GM18511 (cell line): ENCODE data around the gene RMI2.

Experiments
- ATAC-seq: cut with Tn5 transposase; IDR thresholded peaks from one replicate; pipeline ENCODE4 v1.9.1; 2021; ENCODE audit warnings: mild to moderate bottlenecking, moderate library complexity; ENCODE audit not compliant: unreplicated experiment

The RMI2 gene

DNA sequence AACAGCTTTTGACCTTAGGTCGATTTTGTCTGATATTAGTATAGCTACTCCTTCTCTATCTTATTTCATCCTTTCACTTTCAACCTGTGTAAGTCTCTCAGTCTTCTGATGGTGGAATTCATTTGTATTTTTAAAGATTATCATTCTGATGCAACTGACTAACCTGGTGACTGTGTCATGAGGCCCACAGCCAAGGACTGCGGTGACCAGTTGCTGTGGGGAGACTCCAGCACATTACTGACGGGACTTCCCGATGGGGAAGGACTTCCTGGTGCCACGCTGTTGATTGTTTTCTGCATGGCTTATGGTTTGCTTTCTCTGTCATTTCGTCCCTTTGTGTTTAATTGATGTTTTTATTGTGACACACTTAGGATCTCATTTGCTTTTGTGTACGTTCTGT, 34.2 kb downstream of the RMI2 start:
- ATAC-seq: no peak

DNA sequence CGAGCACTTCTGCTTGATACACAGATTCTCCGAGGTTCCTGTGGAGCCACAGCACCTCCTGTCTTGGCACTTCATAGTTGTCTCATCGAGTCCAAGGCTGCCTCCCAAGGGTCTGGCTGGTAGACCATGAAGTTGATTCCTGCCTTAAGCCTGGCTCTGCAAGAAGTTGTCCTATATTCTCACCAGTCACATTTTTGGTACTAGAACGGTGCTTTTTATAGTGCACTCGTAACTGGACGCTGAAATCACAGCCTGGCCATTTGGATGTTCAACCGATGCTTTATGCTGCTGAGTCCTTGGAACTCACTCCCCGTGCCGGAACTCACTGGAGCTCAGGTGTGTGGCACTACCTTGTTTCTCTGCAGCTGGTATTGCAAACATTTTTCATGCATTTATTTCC, 35.6 kb downstream of the RMI2 start:
- ATAC-seq: no peak

- no peak for ATAC-seq
These were observed 38.4 kb downstream of the RMI2 start for GRCh38 chr16:11383481-11384183.

DNA sequence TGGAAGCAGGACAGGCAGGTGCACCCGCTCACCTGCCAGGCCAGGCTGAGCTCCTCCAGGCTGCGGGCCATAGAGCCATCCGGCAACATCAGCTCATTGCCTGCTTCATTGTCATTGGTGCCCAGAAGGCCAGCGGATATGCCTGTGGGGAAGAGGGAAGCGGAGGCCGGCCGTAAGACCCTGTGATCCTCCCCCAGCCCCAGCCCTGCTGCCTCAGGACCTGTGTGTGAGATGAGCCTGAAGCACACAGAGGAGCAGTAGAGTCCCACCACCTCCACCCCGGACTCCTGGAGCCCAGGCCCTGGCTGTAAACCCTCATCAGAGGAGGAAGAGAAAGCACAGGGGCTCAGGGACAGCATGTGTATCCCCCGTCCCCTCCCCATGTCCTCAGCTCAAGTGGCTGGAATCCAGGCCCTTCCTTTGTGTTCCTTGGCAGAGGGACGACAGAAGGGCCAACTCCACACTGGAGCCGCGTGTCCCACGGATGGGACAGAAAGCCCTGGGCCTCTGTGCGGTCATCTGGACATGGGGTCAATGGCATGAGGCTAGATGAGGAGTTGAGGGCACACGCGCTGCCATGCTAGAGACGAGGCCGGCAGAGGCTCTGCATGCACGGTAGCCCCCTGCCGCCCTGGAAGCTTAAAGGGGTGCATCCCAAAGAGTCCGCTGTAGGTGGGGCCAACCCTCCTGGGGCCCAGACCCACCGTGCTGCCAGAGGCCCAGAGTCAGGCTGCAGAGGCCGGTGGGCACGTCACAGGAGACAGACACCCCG, 39.1 kb downstream of the RMI2 start:
- ATAC-seq: no peak

GRCh38 chr16:11384956-11385586, 39.8 kb downstream of the RMI2 start:
- ATAC-seq: no peak

- no peak for ATAC-seq
These were observed 40.9 kb downstream of the RMI2 start for GRCh38 chr16:11386054-11386680.

DNA sequence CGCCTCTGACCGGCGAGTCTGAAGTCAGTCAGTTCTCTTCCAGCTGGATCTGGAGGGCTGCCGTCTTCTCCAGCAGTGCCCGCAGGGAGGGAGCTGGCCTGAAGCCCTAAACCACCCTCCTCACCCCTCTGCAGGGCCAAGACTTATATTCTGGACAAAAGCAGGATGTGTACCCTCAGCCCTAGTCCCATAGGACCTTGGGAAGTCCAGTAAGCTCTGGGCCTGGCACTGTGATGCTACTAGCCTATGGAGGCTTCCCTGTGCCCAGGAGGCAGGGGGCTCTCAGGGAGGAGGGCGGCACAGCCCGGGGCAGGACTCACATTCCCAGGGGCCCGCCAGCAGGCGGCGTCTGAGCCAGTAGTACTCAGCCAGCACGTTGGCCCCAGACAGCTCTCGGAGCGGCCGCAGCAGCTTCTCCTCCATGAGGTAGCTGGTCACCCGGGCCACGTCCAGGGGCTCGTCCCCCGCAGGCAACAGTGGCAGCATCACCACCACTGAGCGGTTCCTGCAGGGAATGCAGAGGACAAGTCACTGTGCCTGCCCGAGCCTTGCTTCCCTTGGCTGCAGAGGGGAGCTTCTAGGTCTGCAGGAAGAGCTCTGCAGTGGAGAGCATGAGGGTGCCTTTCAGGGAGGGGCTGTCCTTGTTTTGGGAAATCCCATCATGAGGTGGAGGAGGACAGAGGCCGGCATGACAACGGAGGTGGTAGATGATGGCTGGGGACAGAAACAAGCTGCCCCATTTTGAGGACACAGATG, 41.7 kb downstream of the RMI2 start:
- no peak for ATAC-seq

DNA sequence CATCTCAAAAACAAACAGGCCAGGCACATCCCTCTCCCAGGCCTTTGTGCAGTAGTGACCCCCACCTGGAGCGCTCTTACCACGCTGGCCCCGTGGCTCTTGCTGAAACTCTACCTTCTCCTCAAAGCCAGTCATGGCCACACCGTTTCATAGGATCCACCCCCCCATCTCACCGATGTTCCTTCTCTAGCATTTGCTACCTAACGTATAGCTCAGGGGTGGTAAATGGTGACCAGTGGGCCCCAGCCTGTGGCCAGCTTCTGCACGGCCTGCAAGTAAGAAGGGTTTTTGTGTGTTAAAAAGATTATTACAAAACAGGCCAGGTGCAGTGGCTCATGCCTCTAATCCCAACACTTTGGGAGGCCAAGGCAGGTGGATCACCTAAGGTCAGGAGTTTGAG, 43.8 kb downstream of the RMI2 start:
- ATAC-seq: no peak

DNA sequence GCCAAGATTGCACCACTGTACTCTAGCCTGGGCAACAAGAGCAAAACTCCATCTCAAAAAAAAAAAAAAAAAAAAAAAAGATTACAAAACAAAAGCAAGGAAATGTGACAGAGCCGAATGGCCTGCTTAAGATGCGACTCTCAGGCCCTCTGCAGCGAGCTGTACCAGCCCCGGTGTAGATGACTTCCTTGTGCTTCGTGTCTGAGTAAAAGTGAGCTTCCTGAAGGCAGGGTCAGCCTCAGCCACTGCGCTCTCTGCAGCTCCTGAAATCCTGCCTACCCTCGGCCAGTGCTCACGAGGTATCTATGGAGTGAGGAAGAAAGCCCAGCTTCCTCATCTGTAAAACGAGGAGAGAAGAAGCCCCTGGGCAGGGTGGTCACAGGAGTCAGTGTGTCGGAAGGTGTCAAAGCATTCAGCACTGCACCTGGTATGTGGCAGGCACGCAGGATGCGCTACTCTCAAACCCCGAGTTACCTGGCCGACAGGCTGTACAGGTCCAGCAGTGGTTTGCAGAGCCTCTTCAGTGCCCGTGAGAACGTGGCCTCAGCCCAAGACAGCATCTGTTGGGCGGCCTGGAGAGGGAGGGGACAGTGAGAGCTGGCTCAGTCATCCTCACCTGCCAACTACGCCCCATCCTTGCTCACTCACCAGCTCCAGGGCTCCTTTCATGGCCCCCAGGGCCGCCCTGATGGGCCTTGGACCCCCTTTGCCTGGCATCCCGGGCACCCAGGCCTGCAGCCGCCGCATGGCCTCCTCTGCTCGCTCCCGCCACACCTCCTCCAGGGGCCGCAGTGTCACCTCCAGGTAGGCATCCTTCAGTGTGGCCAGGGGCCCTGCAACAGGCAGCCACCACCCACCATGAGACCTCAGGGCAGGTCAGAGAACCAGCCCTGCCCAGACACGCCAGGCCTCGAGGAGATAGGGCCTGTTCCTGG, 44.6 kb downstream of the RMI2 start:
- ATAC-seq: no peak

DNA sequence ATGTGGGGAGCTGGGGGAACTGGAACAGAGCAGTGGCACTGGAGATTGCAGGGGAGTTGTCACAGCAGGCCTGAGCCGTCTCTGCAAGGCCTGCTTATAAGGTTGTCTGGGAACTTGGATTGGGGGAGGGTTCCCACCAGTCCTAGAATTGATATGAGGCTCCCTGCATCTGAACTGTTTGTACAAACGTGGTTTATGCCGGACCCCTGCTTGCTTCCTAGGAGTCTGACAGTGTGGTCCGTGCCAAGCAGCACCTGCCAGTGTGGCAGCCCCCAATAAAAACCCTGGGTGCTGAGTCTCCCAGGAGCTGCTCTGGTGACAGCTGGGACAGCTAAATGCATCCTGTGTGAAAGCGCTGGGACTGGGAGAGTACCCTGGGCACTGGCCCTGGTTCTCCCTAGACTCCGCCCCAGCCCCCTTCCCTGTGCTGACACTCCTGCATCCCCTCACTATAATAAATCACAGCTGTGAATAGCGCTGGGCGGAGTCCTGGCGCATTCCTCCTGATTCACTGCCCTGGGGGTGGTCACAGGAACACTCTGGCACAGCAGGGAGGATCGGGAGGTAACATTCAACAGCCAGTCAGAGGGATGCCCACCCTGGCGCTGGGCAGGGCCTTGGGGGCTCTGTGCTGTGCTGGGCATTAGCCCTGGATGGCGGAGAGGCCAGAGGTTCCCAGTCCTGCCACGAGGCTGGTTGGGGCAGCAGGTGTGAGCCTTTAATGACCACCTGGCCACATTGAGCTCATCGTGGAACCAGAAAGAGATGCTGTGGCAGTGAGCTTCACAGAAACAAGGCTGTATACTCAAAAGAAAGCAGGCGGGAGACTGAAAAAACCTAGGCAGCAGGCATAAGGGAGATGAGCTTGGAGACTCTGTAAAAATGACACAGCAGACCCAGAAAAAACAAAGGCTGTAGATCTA, 45.6 kb downstream of the RMI2 start:
- no peak for ATAC-seq

- no peak for ATAC-seq
These were observed 46.3 kb downstream of the RMI2 start for GRCh38 chr16:11391576-11391975.

DNA sequence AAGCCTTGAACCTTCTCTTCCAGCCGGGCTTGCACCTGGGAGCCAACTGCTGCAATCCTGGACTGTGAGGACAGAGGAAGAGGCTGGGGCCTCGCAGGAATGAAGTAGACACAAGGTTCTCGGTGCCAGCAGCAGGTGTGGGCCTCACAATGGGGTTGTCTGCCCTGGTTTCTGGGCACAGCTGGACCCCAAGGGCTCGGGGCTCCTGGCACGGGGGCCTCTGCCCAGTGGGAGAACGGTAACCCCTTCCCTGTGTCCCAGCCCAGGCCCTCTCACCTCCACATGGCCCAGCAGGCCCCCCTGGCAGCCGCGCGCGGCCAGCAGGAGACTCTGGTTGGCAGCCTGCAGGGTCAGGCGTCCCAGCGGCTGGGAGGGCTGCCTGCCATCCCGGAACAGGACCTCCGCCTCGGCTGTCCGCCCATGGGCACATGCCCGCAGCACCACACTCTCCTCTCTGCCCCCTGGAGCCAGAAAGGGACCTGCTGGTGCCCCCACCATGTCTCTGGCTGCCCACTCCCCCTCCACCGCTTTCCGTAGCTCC, 46.9 kb downstream of the RMI2 start:
- ATAC-seq: no peak

GRCh38 chr16:11393366-11393765, 48.1 kb downstream of the RMI2 start:
- ATAC-seq: no peak

DNA sequence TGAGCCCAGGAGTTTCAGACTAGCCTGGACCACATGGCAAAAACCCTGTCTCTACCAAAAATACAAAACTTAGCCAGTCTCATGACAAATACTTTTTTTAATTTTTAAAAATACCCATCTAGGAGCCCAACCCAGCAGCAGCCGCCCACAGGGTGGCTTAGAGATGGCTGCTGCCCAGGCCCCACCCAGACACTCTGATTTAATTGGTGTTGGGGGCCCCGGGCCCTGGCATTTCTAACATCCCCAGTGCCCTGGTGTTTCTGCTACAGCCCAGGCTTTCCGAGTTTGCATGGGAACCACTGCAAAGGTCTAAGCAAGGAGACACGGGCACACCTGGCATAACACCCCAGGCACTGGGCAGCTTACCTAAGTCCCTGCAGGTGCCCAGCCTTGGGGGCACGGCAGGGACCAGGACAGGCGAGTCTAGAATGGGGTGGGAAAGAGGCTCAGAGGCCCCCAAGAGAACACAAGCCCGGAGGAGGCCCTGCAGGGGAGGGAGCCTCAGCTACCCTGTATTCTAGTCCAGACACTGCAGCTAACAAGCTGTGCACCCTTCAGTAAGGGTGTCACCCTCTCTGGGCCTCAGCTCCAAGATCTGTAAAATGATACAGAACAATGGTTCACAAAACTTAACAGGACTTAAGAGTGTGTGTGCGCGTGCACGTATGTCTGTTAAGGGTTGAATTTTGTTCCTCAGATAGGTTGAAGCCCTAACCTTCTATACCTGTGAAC, 48.8 kb downstream of the RMI2 start:
- no peak for ATAC-seq

DNA sequence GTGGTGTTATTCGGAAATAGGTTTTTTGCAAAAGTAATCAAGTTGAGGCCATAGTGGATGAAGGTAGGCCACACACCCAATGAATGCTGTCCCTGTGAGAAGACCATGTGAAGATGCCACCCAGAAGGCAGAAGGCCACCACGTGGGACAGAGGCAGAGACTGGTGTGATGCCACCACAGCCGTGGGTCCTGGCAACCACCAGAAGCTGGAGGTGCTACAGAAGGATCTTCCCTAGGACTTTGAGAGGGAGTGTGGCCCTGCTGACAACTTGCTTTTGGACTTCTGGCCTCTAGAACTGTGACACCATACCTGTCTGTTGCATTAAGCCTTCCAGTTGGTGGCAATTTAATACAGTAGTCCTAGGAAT, 49.3 kb downstream of the RMI2 start:
- no peak for ATAC-seq

DNA sequence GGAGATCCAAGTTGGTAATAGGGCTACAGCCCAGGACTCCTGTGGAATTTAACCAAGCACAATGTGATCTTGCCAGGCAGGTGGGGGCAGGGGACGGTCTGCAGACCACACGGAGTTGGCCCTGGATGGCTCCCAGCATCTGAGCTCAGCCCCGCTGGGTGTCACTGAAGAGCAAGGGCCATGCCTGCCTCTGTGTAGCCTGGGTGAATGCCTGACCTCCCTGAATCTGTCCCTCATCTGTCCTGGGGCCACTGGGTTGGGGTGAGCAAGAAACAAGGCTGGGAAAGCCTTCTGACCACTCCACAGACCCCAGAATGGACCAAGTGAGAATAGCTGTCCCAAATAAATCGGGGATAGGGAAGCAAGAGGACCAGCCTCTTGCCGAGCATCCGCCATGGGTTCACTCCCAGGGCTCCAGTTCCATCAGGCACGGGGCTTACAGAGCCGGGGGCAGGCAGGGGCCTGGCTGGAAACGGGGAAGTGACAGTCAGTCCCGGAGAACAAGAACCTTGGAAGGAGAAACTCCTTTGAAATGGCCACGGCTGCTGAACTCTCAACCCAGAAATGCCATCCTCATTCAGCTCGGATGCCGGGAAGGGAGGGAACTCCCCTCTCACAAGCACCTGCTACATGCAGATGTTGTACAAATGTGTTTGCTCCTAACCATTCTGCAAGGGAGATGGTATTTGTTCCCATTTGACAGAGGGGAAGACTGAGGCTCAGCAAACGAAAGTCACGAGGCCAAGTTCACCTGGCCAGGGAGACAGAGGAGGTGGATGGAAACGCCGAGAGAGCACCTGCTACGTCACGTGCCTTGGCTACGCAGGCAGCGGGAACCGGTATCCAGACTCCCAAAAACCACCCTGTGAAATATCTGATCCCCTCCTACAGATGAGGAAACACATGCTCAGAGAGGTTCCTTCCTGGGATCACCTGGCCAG, 50.0 kb downstream of the RMI2 start:
- no peak for ATAC-seq

GRCh38 chr16:11395949-11396240, 50.6 kb downstream of the RMI2 start:
- ATAC-seq: no peak
